HG03571 (cell line): ENCODE measurements around the gene AFMID.
"Not testable (repeated sequence)": the region's sequence is repeated elsewhere in the genome, so short reads cannot be mapped to it uniquely, and the experiment has no call there.

ENCODE experiments used
- ATAC-seq: cut with Tn5 transposase; IDR thresholded peaks from one replicate; pipeline ENCODE4 v1.9.1; 2021; ENCODE audit not compliant: unreplicated experiment

AFMID gene

GRCh38 chr17:78186692-78187595 is at the start of gene AFMID, which contains the start of gene TK1:
Gene AFMID (plus strand): TSS chr17:78187362. CDS start chr17:78187371, 9 bp downstream.
Gene TK1 (minus strand): TSS chr17:78187052. CDS start chr17:78186994, 58 bp downstream.
- ATAC-seq: peak; percentile 89

DNA sequence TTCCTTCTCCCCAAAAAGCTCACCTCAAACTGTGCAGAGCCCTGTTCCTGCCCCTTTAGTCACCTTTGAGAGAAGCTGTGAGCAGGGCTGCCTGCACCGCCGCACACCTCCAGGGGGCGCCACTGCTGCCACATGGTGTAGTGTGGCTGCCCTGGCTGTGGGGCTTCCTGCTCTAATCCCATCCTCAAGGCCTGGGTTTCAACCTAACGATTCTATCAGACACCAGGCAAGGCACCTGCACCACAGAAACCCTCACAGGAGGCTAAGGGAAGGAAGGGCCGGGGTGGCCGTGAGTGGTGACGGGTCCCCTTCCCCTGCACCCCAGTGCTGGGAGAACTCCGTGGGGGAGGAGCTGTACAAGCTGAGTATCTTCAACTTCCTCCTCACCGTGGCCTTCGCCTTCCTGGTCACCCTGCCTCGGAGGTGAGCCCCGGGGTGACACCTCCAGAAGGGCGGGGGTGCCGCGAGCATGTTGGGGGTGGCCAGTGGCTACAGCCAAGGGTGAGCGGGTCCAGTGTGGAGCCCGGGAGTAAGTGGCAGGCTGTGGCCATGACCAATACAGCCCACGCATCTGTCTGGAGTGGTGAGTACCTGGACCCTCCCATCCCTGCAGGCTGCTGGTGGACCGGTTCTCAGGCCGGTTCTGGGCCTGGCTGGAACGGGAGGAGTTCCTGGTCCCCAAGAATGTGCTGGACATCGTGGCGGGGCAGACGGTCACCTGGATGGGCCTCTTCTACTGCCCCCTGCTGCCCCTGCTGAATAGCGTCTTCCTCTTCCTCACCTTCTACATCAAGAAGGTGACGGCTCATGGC is 49.6 kb upstream of the AFMID start:
- no peak for ATAC-seq

- ATAC-seq: no peak
Measured at GRCh38 chr17:78138204-78139060, 48.7 kb upstream of the AFMID start.

GRCh38 chr17:78139861-78140168 is 47.3 kb upstream of the AFMID start:
- not testable (repeated sequence) for ATAC-seq

DNA sequence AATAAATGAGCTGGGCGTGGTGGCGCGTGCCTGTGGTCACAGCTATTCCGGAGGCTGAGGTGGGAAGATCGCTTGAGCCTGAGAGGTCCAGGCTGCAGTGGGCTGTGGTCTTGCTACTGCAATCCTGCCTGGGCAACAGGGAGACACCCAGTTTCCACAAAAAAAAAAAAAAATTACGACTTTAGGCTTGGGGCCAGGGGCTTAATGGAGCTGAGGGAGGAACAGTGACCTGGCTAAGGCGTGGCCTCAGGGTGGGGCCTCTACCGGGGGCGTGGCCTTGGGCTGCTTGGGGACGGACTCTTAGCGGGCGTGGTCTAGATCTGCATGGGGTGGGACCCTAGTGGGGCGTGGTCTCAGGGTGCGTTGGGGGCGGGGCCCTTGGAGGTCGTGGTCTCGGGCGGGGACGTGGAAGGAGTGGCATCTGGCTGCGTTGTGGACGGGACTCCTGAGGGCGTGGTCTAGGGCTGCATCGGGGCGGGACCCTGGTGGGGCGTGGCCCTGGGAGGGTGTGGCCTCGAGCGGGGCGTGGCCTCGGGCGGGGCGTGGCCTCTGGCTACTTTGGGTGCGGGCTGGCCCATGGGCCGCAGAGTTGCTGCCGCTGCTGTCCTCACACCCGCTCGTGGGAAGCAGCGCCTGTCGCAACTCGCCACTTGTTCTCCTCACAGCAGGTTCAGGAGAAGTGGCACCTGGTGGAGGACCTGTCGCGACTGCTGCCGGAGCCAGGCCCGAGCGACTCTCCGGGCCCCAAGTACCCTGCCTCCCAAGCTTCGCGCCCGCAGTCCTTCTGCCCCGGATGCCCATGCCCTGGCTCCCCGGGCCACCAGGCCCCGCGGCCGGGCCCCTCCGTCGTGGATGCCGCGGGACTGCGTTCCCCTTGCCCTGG is 46.8 kb upstream of the AFMID start:
- ATAC-seq: peak; percentile 53

DNA sequence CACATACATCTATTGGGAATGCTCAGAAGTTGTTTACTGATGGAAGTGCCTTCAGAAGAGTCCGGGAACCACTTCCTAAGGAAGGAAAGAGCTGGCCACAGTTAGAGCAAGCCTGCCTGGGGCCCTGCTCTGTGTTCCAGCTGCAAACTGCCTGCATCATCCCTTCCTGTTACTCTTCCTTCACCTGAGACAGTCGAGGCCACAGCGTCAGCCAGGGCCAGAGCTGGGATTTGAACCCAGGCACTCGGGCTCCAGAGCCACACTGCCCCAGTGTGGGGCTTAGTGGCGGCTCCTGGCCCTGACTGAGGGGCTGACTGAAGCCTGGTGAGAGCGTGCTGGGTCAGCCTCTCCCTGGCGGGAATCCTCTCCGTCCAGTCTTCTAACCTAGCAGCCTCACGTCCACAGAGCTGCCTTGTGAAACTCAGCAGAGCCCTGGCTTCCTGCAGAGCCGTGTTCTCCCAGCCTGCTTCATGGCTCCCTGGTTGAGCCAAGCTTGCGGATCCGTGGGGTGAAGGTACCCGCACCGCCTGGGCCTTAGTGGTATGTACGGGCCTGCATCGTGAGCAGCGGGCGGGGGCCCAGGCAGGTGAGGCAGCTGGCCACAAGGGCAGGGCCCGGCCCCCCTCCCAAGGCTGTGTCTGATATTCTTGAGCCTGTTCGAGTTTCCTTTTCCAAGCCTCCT is 45.6 kb upstream of the AFMID start:
- ATAC-seq: no peak

- no peak for ATAC-seq
Measured at GRCh38 chr17:78142119-78142861, 44.9 kb upstream of the AFMID start.

DNA sequence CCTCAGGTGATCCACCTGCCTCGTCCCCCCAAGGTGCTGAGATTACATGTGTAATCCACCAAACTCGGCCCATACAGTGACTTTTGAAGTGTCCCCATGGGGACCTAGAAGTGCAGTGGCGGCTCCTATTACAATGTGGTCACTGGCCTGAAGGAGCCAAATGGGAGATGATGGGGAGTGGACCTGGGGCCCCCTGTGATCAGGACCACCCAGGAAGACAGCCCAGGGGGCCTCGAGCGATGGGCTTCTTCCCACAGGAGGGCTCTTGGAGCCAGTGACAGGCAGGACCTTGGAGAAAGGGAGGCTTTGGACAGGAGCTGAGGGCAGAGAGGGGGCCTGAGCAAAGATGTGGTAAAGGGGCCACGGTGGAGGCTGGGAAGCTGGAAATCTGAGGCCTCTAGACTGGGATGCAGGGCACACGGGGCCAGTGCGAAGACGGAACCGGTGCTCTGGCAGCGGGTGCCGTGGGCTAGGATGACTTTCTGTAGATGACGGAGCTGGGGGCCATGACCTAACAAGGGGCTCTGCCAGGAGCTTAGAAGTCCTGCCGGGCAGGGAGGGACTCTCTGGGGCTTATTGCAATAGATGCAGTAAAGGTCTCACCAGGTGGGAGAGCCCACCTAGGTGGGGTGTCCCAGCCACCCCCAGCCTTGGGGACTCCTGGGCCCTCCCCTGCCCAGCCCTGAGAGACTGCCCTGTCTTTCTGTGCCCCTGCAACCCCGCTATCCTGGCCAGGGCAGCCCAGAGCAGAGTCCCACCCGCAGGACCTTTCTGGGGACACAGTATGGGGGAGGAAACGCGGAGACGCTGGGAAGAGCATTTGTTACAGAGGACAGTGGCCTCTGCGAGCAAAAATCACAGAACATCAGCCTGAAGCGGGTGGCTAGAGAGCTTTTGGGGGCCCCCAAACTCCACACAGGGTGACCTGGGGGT is 43.7 kb upstream of the AFMID start:
- no peak for ATAC-seq

GRCh38 chr17:78144147-78144719 is 42.9 kb upstream of the AFMID start:
- no peak for ATAC-seq

DNA sequence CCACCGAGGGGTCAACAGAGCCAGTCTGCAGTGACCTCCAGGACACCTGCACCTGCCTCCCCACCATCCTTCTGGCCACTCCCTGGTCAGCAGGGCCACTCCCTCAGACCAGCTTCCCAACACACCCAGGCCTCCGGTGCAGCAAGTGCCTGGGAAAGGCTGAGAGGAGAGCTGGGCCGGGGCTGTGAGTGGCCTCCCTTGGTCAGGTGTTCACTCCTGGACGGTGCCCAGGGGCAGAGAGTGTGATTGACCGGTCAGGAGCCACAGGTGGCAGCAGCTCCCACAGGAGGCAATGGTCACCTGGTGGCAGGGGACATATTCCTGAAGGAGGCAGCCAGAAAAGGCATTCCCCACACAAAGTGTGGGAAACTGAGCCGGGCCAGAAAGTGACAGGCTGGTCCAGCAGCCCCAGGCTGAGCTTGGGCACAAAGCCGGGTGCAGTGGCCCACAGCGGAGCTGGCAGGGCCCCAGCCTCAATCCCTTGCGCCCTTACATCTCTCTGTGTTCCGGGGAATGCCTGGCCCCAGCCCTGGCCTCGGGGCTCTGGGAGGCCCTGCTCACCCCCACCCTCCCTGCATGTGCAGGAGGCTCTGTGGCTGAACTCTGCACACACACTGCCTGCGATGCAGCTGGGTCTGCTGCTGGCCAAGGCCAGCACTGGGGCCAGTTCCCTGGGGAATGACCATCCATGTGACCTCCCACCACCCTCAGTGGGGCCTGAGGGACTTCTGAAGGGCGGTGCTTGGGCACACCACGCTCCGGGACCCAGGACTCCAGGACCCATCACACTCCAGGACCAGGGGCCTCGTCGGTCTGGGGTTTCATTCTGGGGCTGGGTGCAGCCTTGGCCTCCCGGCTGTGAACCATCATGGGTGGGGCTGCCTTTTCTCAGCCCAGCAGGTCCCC is 42.2 kb upstream of the AFMID start:
- no peak for ATAC-seq

GRCh38 chr17:78146471-78146869 is 40.7 kb upstream of the AFMID start:
- no peak for ATAC-seq

DNA sequence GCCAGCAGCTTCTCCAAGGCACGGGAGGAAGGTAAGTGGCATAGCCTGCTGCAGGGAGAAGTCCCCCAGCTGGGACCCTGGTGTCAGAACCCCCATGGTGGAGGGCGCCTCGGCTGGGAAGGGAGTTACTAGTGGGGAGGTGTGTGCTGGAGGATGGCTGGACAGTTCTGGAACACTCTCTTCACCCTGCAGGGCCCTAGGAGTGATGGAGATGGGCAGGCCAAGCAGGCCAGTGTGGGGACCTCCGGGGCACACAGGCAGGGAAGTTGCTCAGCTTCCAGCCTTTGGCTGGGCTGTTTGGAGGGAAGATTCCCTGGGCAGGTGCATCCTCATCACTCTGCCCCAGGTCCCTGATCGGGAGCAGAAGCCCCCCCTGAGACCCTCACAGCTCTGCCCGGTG is 40.3 kb upstream of the AFMID start:
- no peak for ATAC-seq

GRCh38 chr17:78147315-78147998 is 39.7 kb upstream of the AFMID start:
- ATAC-seq: no peak

DNA sequence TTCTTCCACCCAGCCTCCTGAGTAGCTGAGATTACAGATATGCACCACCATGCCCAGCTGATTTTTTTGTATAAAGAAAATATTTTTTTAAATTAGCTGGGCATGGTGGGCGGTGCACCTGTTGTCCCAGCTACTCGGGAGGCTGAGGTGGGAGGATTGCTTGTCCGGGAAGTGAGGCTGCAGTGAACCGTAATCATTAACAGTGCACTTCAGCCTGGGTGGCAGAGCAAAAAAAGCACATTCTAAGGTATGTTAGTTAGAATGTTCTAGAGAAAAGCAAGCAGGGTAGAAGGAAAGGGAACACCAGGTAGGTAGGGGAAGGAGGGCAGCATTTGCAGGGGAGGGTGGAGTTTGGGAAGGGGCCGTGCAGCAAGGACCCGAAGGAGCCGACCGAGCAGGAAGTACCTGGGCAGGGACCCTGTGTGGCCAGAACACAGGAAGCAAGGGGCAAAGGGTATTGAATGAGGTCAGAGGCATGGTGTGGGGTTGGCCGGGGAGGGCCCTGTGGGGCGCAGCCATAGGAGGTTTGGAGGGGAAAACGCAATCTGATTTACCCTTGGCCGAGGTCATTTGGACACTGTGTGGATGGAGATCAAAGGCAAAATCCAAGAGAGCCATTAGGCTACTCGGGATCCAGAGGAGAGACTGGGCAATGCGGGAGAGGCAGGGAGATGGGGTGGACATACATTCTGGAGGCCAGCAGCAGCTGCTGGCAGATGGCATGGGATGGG is 38.7 kb upstream of the AFMID start:
- ATAC-seq: no peak

DNA sequence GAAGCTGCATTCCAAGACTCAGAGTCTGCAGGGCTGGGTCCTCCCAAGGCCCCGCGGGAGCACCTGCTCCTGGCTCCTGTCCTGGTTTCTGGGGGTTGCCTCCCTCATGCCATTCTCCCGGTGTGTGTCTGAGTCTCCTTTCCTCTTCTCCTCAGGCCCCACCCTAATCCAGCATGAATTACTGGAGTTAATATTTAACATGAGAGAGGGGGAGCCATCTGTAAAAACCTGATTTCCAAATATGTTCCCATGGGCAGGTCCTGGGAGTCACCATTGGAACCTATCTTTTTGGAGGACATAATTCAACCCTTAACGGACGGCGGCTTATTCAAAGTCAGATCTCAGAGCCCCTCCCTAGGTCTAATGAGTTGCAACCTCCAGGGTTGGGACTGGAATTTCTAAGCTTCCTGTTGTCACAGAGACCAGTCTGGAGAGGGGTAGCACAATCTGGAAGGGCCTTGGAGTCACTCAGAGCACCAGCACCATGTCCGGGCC is 35.6 kb upstream of the AFMID start:
- no peak for ATAC-seq
